Mesenchymal stem cell (in vitro differentiated cells and primary cell): ENCODE data around the gene RNF166.

Experiments
- DNase-seq: peaks from one replicate; pipeline ENCODE4 v3.0.0-alpha.2; 2013
- H2AFZ ChIP-seq: one replicate; pipeline ENCODE4 v1.6.1; 2013; ENCODE audit warnings: low read depth, mild to moderate bottlenecking, control low read depth, inconsistent platforms, low read length, moderate library complexity
- H2AK5ac ChIP-seq: 2 replicates; pipeline ENCODE4 v1.6.1; 2013; ENCODE audit warnings: low read length, moderate library complexity, mild to moderate bottlenecking, inconsistent platforms; ENCODE audit not compliant: severe bottlenecking
- H2BK120ac ChIP-seq: one replicate; pipeline ENCODE4 v1.6.1; 2013; ENCODE audit warnings: low read depth, mild to moderate bottlenecking, inconsistent platforms, low read length, moderate library complexity
- H2BK12ac ChIP-seq, 2 experiments: one replicate each; pipeline ENCODE4 v1.6.1; 2013; ENCODE audit warnings: inconsistent platforms in 2 of 2, low read length in 2 of 2, mild to moderate bottlenecking in 2 of 2, moderate library complexity in 2 of 2, control low read depth in 1 of 2
- H2BK15ac ChIP-seq: one replicate; pipeline ENCODE4 v1.6.1; 2013; ENCODE audit warnings: mild to moderate bottlenecking, low read depth, inconsistent platforms; ENCODE audit not compliant: poor library complexity, severe bottlenecking
- H2BK5ac ChIP-seq: 2 replicates; pipeline ENCODE4 v1.6.1; 2013; ENCODE audit warnings: low read depth, mild to moderate bottlenecking, low read length, control low read depth, inconsistent platforms; ENCODE audit not compliant: poor library complexity, severe bottlenecking
- H3K14ac ChIP-seq, 2 experiments: one replicate each; pipeline ENCODE4 v1.6.1; 2013; ENCODE audit warnings: inconsistent platforms in 2 of 2, low read length in 2 of 2, control low read depth in 1 of 2, mild to moderate bottlenecking in 1 of 2, moderate library complexity in 1 of 2
- H3K18ac ChIP-seq, 2 experiments: one replicate each; pipeline ENCODE4 v1.6.1; 2013; ENCODE audit warnings: inconsistent platforms in 2 of 2, low read length in 2 of 2, control low read depth in 1 of 2, low read depth in 1 of 2, mild to moderate bottlenecking in 1 of 2
- H3K23ac ChIP-seq, 2 experiments: one replicate each; pipeline ENCODE4 v1.6.1; 2013; ENCODE audit warnings: inconsistent platforms in 2 of 2, low read length in 2 of 2, mild to moderate bottlenecking in 2 of 2, moderate library complexity in 2 of 2, control low read depth in 1 of 2
- H3K27ac ChIP-seq: 2 replicates; pipeline ENCODE4 v1.5.1; 2013; ENCODE audit warnings: mild to moderate bottlenecking, moderate library complexity, low read length, control low read depth, inconsistent platforms; ENCODE audit not compliant: poor library complexity, severe bottlenecking
- H3K27me3 ChIP-seq, 2 experiments: 2 replicates each; pipeline versions ENCODE4 v1.6.1 to v1.7.0; 2013; ENCODE audit warnings: low read length in 2 of 2, mild to moderate bottlenecking in 2 of 2, moderate library complexity in 2 of 2, control low read depth in 1 of 2, inconsistent platforms in 1 of 2; ENCODE audit not compliant: control insufficient read depth in 1 of 2, insufficient read depth in 1 of 2
- H3K36me3 ChIP-seq, 2 experiments: 2 replicates each; pipeline versions ENCODE4 v1.6.1 to v1.7.0; 2013; ENCODE audit warnings: low read length in 2 of 2, control low read depth in 1 of 2, inconsistent platforms in 1 of 2, low read depth in 1 of 2, mild to moderate bottlenecking in 1 of 2; ENCODE audit not compliant: insufficient read depth in 2 of 2, control insufficient read depth in 1 of 2
- H3K4ac ChIP-seq, 2 experiments: one replicate each; pipeline ENCODE4 v1.6.1; 2013; ENCODE audit warnings: inconsistent platforms in 2 of 2, low read length in 2 of 2, mild to moderate bottlenecking in 2 of 2, moderate library complexity in 2 of 2, control low read depth in 1 of 2, low read depth in 1 of 2
- H3K4me1 ChIP-seq: 2 replicates; pipeline ENCODE4 v1.6.1; 2013; ENCODE audit warnings: low read depth, low read length, control low read depth; ENCODE audit not compliant: control insufficient read depth, insufficient read depth
- H3K4me2 ChIP-seq: 2 replicates; pipeline ENCODE4 v1.6.1; 2013; ENCODE audit warnings: low read length, mild to moderate bottlenecking, inconsistent platforms; ENCODE audit not compliant: poor library complexity, severe bottlenecking
- H3K4me3 ChIP-seq, 2 experiments: 2 replicates each; pipeline versions ENCODE4 v1.5.1 to v1.7.0; 2013; ENCODE audit warnings: low read length in 2 of 2, mild to moderate bottlenecking in 2 of 2, control low read depth in 1 of 2, low read depth in 1 of 2; ENCODE audit not compliant: insufficient read depth in 1 of 2
- H3K79me1 ChIP-seq: replicated peaks from 2 replicates; pipeline ENCODE4 v1.6.1; 2013; ENCODE audit warnings: mild to moderate bottlenecking, control low read depth, low read length, inconsistent platforms; ENCODE audit not compliant: poor library complexity, severe bottlenecking
- H3K9ac ChIP-seq: 2 replicates; pipeline ENCODE4 v1.7.0; 2013; ENCODE audit warnings: mild to moderate bottlenecking, low read length, moderate library complexity
- H3K9me3 ChIP-seq: 2 replicates; pipeline ENCODE4 v1.7.0; 2013; ENCODE audit warnings: mild to moderate bottlenecking, low read length; ENCODE audit not compliant: control insufficient read depth
- H4K8ac ChIP-seq: one replicate; pipeline ENCODE4 v1.6.1; 2013; ENCODE audit warnings: inconsistent platforms, mild to moderate bottlenecking, low read length, moderate library complexity
- H4K91ac ChIP-seq: one replicate; pipeline ENCODE4 v1.6.1; 2013; ENCODE audit warnings: mild to moderate bottlenecking, low read length, inconsistent platforms
- WGBS: methylation state at CpG from one replicate; pipeline ENCODE4 v1.1.7; 2013; ENCODE audit warnings: mixed read lengths; 5-methylcytosine and 5-hydroxymethylcytosine counted together

RNF166 gene

DNA sequence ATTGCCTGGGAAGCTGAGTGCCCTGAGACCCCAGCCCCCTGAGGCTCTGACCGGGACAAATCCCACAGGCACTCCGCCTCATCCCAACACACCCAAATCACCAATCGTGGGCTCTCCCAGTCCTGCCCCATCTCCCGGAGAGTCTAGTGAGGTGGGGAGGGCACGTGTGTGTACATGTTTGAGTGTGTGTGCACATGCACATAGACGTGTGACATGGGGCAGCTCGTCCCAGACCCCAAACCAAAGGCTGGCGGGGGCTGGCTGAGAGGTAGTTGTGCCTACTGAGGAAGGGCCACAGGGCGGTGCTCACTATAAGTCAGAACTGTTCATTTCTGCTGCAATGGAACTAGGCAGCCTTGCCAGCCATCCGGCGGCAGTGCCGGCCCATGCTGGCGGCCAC, 28.5 kb downstream of the RNF166 start:
- Histone ChIP-seq H3K9ac (no peak overlapping the region), H2BK12ac (no peak overlapping the region), H3K27ac (no peak overlapping the region), H3K36me3 (peaks cover 18 to 19% of the 10 kb centered on the region in 2 experiments), H3K23ac (no peak overlapping the region), H4K91ac (no peak overlapping the region), H4K8ac (no peak overlapping the region), H3K4me2 (no peak overlapping the region), H3K4me1 (peaks cover 8% of the 10 kb centered on the region), H2BK15ac (no peak overlapping the region), H3K18ac (no peak overlapping the region), H3K4me3 (no peak overlapping the region), H3K27me3 (peaks cover 20 to 48% of the 10 kb centered on the region in 2 experiments), H3K79me1 (no peaks in the 10 kb centered on the region), H2AK5ac (no peak overlapping the region), H2BK5ac (no peak overlapping the region), H3K4ac (no peak overlapping the region), H2AFZ (no peak overlapping the region), H2BK120ac (no peak overlapping the region), H3K14ac (no peak overlapping the region), H3K9me3 (no peaks in the 10 kb centered on the region)
- WGBS: 86% methylated on average over 10 of the region's 13 CpGs
- no peak for DNase-seq

DNA sequence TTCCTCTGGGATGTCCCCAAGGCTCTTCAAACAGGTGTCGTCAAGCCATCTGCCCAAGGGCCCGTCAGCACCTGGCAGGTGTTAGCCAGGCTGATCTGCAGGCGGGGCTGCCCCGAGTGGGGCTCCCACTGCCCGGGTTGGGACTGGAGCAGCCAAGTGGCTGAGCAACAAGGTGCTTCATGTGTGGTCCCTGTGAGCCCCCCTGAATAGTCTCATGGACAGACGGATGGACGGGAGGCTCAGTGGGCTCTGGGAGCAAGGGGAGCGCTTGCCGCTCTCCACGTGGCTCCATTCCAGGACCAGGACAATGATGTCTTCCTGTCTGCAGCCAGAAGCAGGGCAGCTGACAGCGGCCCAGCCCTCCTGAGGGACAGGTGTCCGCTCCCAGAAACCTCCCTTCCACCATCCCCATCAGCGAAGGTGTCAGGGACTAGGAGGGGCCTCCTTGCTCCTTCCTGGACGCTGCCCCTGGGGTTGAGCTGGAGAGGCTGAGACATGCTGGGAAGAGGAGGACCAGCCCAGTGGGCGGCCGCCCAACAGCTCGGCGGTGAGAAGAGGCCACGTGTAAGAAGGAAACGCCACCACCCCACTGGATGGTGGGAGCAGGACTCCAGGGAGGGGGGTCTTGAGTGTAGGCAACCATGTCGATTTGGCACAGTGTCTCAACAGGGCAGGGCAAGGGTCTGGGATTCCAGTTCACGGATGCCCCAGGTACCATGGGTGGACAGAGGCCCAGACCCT, 29.5 kb downstream of the RNF166 start:
- H4K8ac ChIP-seq: no peak overlapping the region
- WGBS: 98% methylated on average over 18 of the region's 22 CpGs
- H3K4me3 ChIP-seq: no peak overlapping the region
- H3K36me3 ChIP-seq: peaks cover 22 to 28% of the 10 kb centered on the region in 2 experiments
- H3K9me3 ChIP-seq: no peaks in the 10 kb centered on the region
- no peak overlapping the region for H2BK120ac ChIP-seq
- H2AK5ac ChIP-seq: no peak overlapping the region
- no peak overlapping the region for H3K4ac ChIP-seq
- H3K18ac ChIP-seq: no peak overlapping the region
- no peak overlapping the region for H4K91ac ChIP-seq
- no peak overlapping the region for H2AFZ ChIP-seq
- peaks cover 13 to 41% of the 10 kb centered on the region in 2 experiments for H3K27me3 ChIP-seq
- H3K9ac ChIP-seq: no peak overlapping the region
- H3K27ac ChIP-seq: no peak overlapping the region
- no peaks in the 10 kb centered on the region for H3K79me1 ChIP-seq
- no peak overlapping the region for H3K23ac ChIP-seq
- no peak overlapping the region for H2BK12ac ChIP-seq
- no peak for DNase-seq
- H3K4me1 ChIP-seq: peaks cover 8% of the 10 kb centered on the region
- no peak overlapping the region for H3K14ac ChIP-seq
- no peak overlapping the region for H2BK5ac ChIP-seq
- H3K4me2 ChIP-seq: no peak overlapping the region
- H2BK15ac ChIP-seq: no peak overlapping the region

DNA sequence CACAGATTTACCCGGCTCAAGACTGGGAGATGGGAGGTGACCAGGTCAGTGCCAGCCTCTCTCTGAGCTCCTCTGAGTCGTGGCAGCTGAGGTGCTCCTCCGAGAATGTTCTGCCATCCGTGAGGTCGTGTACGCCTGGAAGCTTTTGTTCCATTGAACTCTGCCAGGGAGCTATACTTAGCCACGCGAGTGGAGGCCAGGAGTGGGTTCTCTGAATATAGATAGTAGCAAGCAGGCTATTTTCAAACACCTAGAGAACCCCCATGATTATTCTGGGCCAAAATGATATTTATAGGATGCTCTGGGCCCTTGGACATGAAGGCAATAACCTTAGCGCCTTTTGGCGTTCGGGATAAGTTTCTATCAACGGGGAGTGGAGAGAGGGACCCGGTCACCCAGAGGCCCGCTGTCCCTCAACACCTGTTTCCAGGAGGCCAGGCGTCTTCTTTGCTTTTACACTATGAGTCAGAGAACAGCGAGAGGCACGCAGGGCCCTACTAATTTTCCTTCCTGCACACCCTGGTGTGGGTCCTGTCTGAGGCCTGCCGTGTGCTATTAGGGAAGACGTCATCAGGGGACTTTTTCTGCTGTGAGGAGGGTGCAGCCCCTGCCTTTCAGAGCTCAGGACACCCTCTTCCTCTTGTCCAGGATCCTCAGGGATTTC, 32.4 kb downstream of the RNF166 start:
- H3K27me3 ChIP-seq: peaks cover 0 to 27% of the 10 kb centered on the region in 2 experiments
- H3K79me1 ChIP-seq: no peaks in the 10 kb centered on the region
- DNase-seq: no peak
- H2BK12ac ChIP-seq: no peak overlapping the region
- no peak overlapping the region for H3K18ac ChIP-seq
- H3K36me3 ChIP-seq: peaks cover 24% of the 10 kb centered on the region in 2 experiments
- H3K4ac ChIP-seq: no peak overlapping the region
- H2AFZ ChIP-seq: no peak overlapping the region
- H2BK5ac ChIP-seq: no peak overlapping the region
- no peak overlapping the region for H2BK15ac ChIP-seq
- no peaks in the 10 kb centered on the region for H3K4me1 ChIP-seq
- H3K27ac ChIP-seq: no peak overlapping the region
- H3K4me3 ChIP-seq: no peak overlapping the region
- no peak overlapping the region for H4K8ac ChIP-seq
- H3K9me3 ChIP-seq: no peaks in the 10 kb centered on the region
- H3K23ac ChIP-seq: no peak overlapping the region
- no peak overlapping the region for H2AK5ac ChIP-seq
- H3K14ac ChIP-seq: no peak overlapping the region
- no peak overlapping the region for H4K91ac ChIP-seq
- no peak overlapping the region for H3K4me2 ChIP-seq
- H2BK120ac ChIP-seq: no peak overlapping the region
- WGBS: 95% methylated on average over 15 of the region's 19 CpGs
- no peak overlapping the region for H3K9ac ChIP-seq

DNA sequence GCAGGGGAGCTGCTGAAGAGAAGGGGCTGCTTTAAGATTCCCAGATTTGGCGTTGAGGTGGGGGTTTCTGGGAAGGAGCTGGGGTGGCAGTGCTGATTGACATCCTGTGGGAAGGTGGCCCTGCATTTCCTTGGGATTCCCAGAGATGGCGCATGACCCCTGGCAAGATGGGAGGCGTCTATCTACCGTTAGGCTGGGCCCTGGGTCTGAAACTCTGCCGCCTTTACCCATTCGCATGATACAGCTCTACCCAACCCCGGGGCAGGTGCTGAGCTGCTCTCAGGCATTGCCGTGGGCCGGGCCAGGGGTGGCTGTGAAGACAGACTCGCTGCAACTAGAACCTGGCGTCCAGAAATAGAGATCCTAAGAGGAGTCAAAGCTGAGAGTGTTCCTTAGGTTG, 33.4 kb downstream of the RNF166 start:
- Histone ChIP-seq H3K4me1 (no peaks in the 10 kb centered on the region), H3K79me1 (no peaks in the 10 kb centered on the region), H3K27me3 (peaks cover 0 to 16% of the 10 kb centered on the region in 2 experiments), H2AK5ac (no peak overlapping the region), H3K4ac (no peak overlapping the region), H3K4me2 (no peak overlapping the region), H4K8ac (no peak overlapping the region), H2BK5ac (no peak overlapping the region), H2BK120ac (no peak overlapping the region), H3K36me3 (peaks cover 24% of the 10 kb centered on the region in 2 experiments), H3K9me3 (no peaks in the 10 kb centered on the region), H4K91ac (no peak overlapping the region), H3K23ac (peak overlapping the region in 1 of 2 experiments; percentile 16), H2BK15ac (no peak overlapping the region), H3K14ac (no peak overlapping the region), H2AFZ (no peak overlapping the region), H3K4me3 (no peak overlapping the region), H2BK12ac (no peak overlapping the region), H3K18ac (no peak overlapping the region), H3K27ac (no peak overlapping the region), H3K9ac (no peak overlapping the region)
- WGBS: 35% methylated on average over 11 of the region's 11 CpGs
- DNase-seq: no peak
